Mesodermal cell (in vitro differentiated cells): ENCODE results near the gene HELB. TPM values are rescaled to one million over a fixed set of nuclear protein-coding genes. Genes with fewer than 3 reads are reported as not detected.

Experiments
- H3K27ac ChIP-seq: 2 replicates; pipeline ENCODE4 v1.7.0; 2013; ENCODE audit warnings: mild to moderate bottlenecking, low read depth, low read length, moderate library complexity; ENCODE audit not compliant: severe bottlenecking
- H3K36me3 ChIP-seq: 2 replicates; pipeline ENCODE4 v1.7.1; 2013; ENCODE audit warnings: mild to moderate bottlenecking, low read length, moderate library complexity; ENCODE audit not compliant: control insufficient read depth, insufficient read depth
- H3K4me1 ChIP-seq: one replicate; pipeline ENCODE4 v1.7.1; 2013; ENCODE audit warnings: mild to moderate bottlenecking, low read length; ENCODE audit not compliant: insufficient read depth, control insufficient read depth, poor library complexity, severe bottlenecking
- H3K4me3 ChIP-seq: 2 replicates; pipeline ENCODE4 v1.7.0; 2013; ENCODE audit warnings: low read length, control low read depth, mild to moderate bottlenecking; ENCODE audit not compliant: insufficient read depth, poor library complexity, severe bottlenecking; ENCODE audit errors: extremely low read depth
- H3K9me3 ChIP-seq: 2 replicates; pipeline ENCODE4 v1.7.1; 2013; ENCODE audit warnings: mild to moderate bottlenecking, low read length, moderate library complexity; ENCODE audit not compliant: control insufficient read depth
- WGBS, 2 experiments: methylation state at CpG; one replicate each; pipeline ENCODE4 v1.1.5; 2013; ENCODE audit warnings: missing lambda C conversion rate in 2 of 2; ENCODE audit not compliant: insufficient coverage in 2 of 2; 5-methylcytosine and 5-hydroxymethylcytosine counted together
- polyA plus RNA-seq, 2 experiments: library from polyadenylated mRNA; stranded (reverse); fragments of 50-300 nt; gene quantifications; one replicate each; pipeline ENCODE4 v1.2.3, GENCODE V29; 2013

Gene HELB
- polyA plus RNA-seq (2013, experiment 1 of 2), result 1.6 TPM
- 2.0 TPM for polyA plus RNA-seq (2013, experiment 2 of 2)

GRCh38 chr12:66301944-66302826 lies at the start of gene HELB:
TSS of gene HELB (plus strand) at chr12:66302493. CDS start at chr12:66302604, 111 bp downstream.
- peaks cover 4% of the 10 kb centered on the region for H3K36me3 ChIP-seq
- H3K4me1 ChIP-seq, result no peaks in the 10 kb centered on the region
- H3K9me3 ChIP-seq, result no peaks in the 10 kb centered on the region
- H3K27ac ChIP-seq, result peak within 1 kb of the TSS; percentile 84
- peak within 1 kb of the TSS; percentile 63 for H3K4me3 ChIP-seq
- 1% methylated on average over 37 to 41 of the region's 45 CpGs for WGBS, 2 experiments

- Histone ChIP-seq H3K27ac (no peak overlapping the region), H3K36me3 (no peaks in the 10 kb centered on the region), H3K4me3 (no peak overlapping the region), H3K9me3 (no peaks in the 10 kb centered on the region), H3K4me1 (no peaks in the 10 kb centered on the region)
- 100% methylated on average over 1 to 2 of the region's 2 CpGs for WGBS, 2 experiments
Measured at GRCh38 chr12:66252771-66253170, 49.5 kb upstream of the HELB start.

DNA sequence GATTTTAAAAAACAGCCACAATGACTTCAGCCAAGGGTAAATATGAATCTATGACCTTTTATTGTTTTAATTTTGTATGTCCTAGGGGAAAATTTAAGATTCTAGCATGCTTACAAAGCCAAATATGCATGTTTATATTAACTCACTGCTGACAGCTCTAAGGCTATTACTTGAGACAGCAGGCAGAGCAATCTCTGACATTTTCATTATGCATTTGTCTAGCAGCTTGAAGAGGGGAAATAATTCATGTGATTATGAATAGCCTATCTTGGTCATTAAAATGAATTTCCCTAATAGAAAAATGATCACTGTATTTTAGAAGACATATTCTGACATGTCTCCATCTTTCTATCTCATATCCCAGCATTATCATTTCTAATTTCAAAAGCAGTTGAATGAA lies 46.6 kb upstream of the HELB start:
- Histone ChIP-seq H3K4me3 (no peak overlapping the region), H3K36me3 (no peaks in the 10 kb centered on the region), H3K4me1 (no peaks in the 10 kb centered on the region), H3K27ac (no peak overlapping the region), H3K9me3 (no peaks in the 10 kb centered on the region)

- H3K4me3 ChIP-seq, result no peak overlapping the region
- H3K9me3 ChIP-seq, result no peaks in the 10 kb centered on the region
- no peak overlapping the region for H3K27ac ChIP-seq
- H3K4me1 ChIP-seq, result no peaks in the 10 kb centered on the region
- 83 to 88% methylated on average over 3 of the region's 3 CpGs for WGBS, 2 experiments
- no peaks in the 10 kb centered on the region for H3K36me3 ChIP-seq
Measured at GRCh38 chr12:66258011-66258410, 44.3 kb upstream of the HELB start.

DNA sequence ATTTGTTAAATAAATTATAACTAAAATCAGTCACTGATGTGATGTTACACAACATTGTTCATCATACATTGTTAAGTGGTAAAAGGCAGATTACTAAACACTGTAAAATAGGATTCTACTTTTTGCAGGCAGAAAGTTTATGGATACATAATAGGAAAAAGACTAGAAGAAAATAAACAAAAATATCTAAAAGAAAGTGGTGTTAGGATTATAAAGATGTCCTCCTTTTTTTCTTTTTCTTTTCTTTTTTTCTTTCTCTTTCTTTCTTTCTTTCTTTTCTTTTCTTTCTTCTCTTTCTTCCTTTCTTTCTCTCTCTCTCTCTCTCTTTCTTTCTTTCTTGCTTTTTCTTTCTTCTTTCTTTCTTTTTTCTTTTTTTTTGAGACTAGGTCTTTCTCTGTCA lies 39.6 kb upstream of the HELB start:
- no peak overlapping the region for H3K4me3 ChIP-seq
- no peak overlapping the region for H3K27ac ChIP-seq
- no peaks in the 10 kb centered on the region for H3K36me3 ChIP-seq

GRCh38 chr12:66268562-66268961 lies 33.7 kb upstream of the HELB start:
- H3K4me3 ChIP-seq, result no peak overlapping the region
- H3K27ac ChIP-seq, result no peak overlapping the region
- H3K4me1 ChIP-seq, result no peaks in the 10 kb centered on the region
- H3K36me3 ChIP-seq, result no peaks in the 10 kb centered on the region
- 78 to 83% methylated on average over 3 of the region's 3 CpGs for WGBS, 2 experiments
- H3K9me3 ChIP-seq, result no peaks in the 10 kb centered on the region

More for the DNA sequence above, 39.6 kb upstream of the HELB start:
- Histone ChIP-seq H3K4me1 (no peaks in the 10 kb centered on the region), H3K9me3 (no peaks in the 10 kb centered on the region)

- Histone ChIP-seq H3K36me3 (no peaks in the 10 kb centered on the region), H3K9me3 (no peaks in the 10 kb centered on the region), H3K4me3 (no peak overlapping the region), H3K27ac (no peak overlapping the region), H3K4me1 (no peaks in the 10 kb centered on the region)
- WGBS, 2 experiments, result 100% methylated on average over 2 to 6 of the region's 6 CpGs
Measured at GRCh38 chr12:66269142-66269541, 33.2 kb upstream of the HELB start.

DNA sequence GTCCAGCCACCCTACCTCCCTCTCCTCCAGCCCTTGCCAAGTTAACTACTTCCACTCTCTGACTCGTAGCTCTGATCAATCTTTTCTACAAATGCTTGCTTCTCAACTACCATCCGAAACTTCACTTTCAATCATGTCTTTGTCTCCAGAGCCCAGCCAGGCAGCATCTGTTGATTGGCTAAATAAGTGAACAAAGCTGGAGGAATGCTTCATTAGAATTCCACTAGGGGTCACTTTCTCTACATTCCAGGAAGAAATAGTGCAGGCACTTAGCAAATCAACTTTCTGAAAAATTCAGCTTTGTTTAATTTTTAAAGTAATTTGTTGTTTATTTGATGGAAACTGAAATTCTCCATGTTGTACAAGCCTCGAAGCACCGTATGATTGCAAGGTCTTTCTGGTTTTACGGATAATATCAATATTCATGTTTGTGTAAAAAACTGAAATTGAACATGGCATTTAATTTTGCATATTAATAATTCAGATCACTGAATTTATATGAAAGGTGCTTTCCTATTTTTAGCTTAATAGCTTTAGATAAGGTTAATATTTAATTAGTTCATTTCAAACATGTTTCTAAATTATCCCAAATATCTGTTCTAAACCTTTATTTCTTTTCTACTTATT lies 32.4 kb upstream of the HELB start:
- H3K27ac ChIP-seq, result no peak overlapping the region
- H3K4me1 ChIP-seq, result no peaks in the 10 kb centered on the region
- no peaks in the 10 kb centered on the region for H3K36me3 ChIP-seq
- no peak overlapping the region for H3K4me3 ChIP-seq
- 50 to 73% methylated on average over 1 to 2 of the region's 5 CpGs for WGBS, 2 experiments
- H3K9me3 ChIP-seq, result no peaks in the 10 kb centered on the region

- 100% methylated on average over 1 of the region's 1 CpG; no CpG with 5 or more reads in 1 of the 2 experiments for WGBS, 2 experiments
- Histone ChIP-seq H3K4me1 (no peaks in the 10 kb centered on the region), H3K9me3 (no peaks in the 10 kb centered on the region), H3K36me3 (no peaks in the 10 kb centered on the region), H3K4me3 (no peak overlapping the region), H3K27ac (no peak overlapping the region)
Measured at GRCh38 chr12:66270613-66271012, 31.7 kb upstream of the HELB start.

GRCh38 chr12:66272650-66273049 lies 29.6 kb upstream of the HELB start:
- no peak overlapping the region for H3K4me3 ChIP-seq
- H3K4me1 ChIP-seq, result no peaks in the 10 kb centered on the region
- no peak overlapping the region for H3K27ac ChIP-seq
- H3K9me3 ChIP-seq, result no peaks in the 10 kb centered on the region
- WGBS, 2 experiments, result 0 to 62% methylated on average over 1 to 3 of the region's 3 CpGs
- H3K36me3 ChIP-seq, result no peaks in the 10 kb centered on the region

GRCh38 chr12:66273147-66273546 lies 29.1 kb upstream of the HELB start:
- Histone ChIP-seq H3K27ac (no peak overlapping the region), H3K36me3 (no peaks in the 10 kb centered on the region), H3K4me1 (no peaks in the 10 kb centered on the region), H3K9me3 (no peaks in the 10 kb centered on the region), H3K4me3 (no peak overlapping the region)
- WGBS, 2 experiments, result no CpG with 5 or more reads among the region's 1 CpG
